H1 (cell line): Measurements from ENCODE around the gene EMX2.

ENCODE experiments used
- CEBPB ChIP-seq: IDR thresholded peaks from 2 replicates; pipeline ENCODE4 v1.6.1; 2012; ENCODE audit warnings: low read depth, low read length
- CTCF ChIP-seq, 3 experiments: IDR thresholded peaks; 1 replicate in 2 of 3; 2 replicates in 1 of 3; pipeline versions ENCODE4 v1.5.1 to v1.6.1; 2011; ENCODE audit warnings: low read length in 3 of 3, mild to moderate bottlenecking in 3 of 3, inconsistent platforms in 2 of 3, low read depth in 1 of 3, moderate library complexity in 1 of 3; ENCODE audit not compliant: insufficient read depth in 1 of 3; ENCODE audit errors: control extremely low read depth in 1 of 3
- EP300 ChIP-seq, 2 experiments: IDR thresholded peaks; 1 replicate in 1 of 2; 2 replicates in 1 of 2; pipeline ENCODE4 v1.6.1; 2011 to 2012; ENCODE audit warnings: low read depth in 2 of 2, low read length in 2 of 2, mild to moderate bottlenecking in 2 of 2, borderline replicate concordance in 1 of 2, inconsistent platforms in 1 of 2, moderate library complexity in 1 of 2
- HDAC2 ChIP-seq, 2 experiments: fragments of 300-600 bp in 1 of 2; sonication (generic) in 1 of 2; IDR thresholded peaks; 2 replicates each; pipeline ENCODE4 v1.6.1; 2011 to 2012; ENCODE audit warnings: low read depth in 2 of 2, low read length in 2 of 2, mild to moderate bottlenecking in 2 of 2, moderate library complexity in 2 of 2, borderline replicate concordance in 1 of 2, inconsistent platforms in 1 of 2
- POLR2A ChIP-seq, 2 experiments: IDR thresholded peaks; 1 replicate in 1 of 2; 2 replicates in 1 of 2; pipeline ENCODE4 v1.6.1; 2011; ENCODE audit warnings: low read depth in 2 of 2, low read length in 2 of 2, mild to moderate bottlenecking in 2 of 2; ENCODE audit errors: control extremely low read depth in 1 of 2
- SP1 ChIP-seq: IDR thresholded peaks from 2 replicates; pipeline ENCODE4 v1.6.1; 2011; ENCODE audit warnings: low read depth, low read length
- YY1 ChIP-seq: IDR thresholded peaks from 2 replicates; pipeline ENCODE4 v1.6.1; 2011; ENCODE audit warnings: low read depth, mild to moderate bottlenecking, low read length

DNA sequence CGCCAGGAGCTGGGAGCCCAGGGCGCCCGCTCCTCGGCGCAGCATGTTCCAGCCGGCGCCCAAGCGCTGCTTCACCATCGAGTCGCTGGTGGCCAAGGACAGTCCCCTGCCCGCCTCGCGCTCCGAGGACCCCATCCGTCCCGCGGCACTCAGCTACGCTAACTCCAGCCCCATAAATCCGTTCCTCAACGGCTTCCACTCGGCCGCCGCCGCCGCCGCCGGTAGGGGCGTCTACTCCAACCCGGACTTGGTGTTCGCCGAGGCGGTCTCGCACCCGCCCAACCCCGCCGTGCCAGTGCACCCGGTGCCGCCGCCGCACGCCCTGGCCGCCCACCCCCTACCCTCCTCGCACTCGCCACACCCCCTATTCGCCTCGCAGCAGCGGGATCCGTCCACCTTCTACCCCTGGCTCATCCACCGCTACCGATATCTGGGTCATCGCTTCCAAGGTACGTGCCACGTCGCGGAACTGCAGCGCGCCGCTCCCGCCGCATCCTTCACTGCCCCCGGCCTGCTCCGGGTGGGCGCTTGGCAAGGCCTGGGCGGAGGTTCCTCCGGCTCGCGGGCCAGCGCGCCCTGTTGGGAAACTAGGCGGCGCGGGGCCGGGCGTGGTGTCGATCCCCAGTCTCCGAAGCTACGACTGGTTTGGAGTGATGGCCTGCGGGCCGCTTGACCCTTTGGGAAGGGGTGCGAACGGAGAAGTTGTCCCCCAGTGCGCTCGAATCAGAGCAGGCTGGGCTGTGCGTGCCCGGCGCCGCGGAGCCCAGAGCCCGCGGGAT is 868 bp downstream of the EMX2 start:
- TF ChIP-seq CTCF (IDR thresholded peaks at IDR 0.05; ENCODE audit: control extremely low read depth in 1 of 3, insufficient read depth in 1 of 3, low read depth in 1 of 3, low read length in 3 of 3) (no peak), HDAC2 (IDR thresholded peaks at IDR 0.05; ENCODE audit: borderline replicate concordance in 1 of 2, low read depth in 2 of 2, low read length in 2 of 2) (no peak), POLR2A (IDR thresholded peaks at IDR 0.05; ENCODE audit: control extremely low read depth in 1 of 2, low read depth in 2 of 2, low read length in 2 of 2) (no peak), SP1 (no peak), YY1 (no peak), CEBPB (no peak), EP300 (IDR thresholded peaks at IDR 0.05; ENCODE audit: borderline replicate concordance in 1 of 2, low read depth in 2 of 2, low read length in 2 of 2) (no peak)
